HG03103 (cell line): Measurements from ENCODE around the gene PDE3B.
"Not testable (repeated sequence)": the region's sequence is repeated elsewhere in the genome, so short reads cannot be mapped to it uniquely, and the experiment has no call there.

Experiments
- ATAC-seq: cut with Tn5 transposase; IDR thresholded peaks from one replicate; pipeline ENCODE4 v1.9.1; 2021; ENCODE audit warnings: low read depth; ENCODE audit not compliant: unreplicated experiment

The PDE3B gene

DNA sequence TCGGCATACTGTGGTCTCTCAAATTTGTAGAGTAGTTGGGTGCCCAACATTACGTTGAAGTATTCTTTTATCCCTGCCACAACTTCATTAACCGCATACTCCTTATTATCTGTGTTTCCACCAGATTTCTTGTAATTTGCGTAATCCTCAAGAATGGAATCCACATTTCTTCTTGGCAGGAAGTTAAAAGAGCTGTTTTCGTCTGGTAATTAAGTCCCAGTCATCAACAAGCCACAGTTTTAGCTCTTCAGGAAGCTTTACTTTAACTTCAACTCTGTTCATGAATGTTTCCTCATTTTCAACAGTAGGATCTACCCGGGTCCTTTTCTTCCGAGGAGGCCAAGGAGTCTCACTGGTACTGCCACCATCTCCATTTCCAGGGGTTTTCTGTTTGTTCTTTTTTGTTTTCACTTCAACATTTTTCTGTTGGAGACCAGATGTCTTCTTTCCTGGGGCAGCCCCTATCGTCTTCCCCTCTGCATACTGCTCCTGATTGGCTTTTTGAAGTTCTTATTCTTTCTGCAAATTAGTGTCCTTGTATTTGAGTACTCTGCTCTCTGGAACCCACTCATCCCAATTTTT, 30.3 kb downstream of the PDE3B start:
- ATAC-seq, result no peak

DNA sequence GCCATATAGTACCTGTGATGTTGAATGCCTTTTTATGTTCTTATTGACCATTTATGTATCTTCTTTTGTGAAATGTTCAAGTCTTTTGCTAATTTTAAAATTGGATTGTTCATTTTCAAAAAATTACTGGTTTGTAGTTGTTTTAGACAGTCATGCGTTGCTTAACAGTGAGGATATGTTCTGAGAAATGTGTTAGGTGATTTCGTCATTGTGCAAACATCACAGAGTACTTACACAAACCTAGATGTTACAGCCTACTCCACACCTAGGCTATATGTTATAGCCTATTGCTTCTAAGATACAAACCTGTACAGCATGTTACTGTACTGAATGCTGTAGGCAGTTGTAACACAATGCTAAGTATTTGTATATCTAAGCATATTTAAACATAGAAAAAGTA, 32.5 kb downstream of the PDE3B start:
- ATAC-seq, result no peak

DNA sequence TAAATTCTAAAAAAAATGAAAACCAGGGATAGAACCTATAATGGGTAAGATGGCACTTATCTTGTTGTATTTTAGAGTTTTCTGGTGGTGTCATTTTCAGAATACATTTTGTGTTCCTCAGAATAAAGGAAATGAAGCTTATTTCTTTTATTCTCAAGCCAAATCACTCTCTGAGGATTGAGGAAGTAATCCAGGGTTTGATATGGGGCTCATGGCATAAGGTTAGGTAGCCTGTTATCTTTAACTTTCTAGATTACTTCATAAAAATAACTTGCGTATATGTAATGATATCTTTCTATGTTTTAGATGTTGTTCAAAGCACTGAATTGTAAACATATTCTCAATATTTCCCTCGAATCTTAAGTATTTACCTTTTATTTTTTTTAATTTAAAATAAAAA, 33.5 kb downstream of the PDE3B start:
- no peak for ATAC-seq

DNA sequence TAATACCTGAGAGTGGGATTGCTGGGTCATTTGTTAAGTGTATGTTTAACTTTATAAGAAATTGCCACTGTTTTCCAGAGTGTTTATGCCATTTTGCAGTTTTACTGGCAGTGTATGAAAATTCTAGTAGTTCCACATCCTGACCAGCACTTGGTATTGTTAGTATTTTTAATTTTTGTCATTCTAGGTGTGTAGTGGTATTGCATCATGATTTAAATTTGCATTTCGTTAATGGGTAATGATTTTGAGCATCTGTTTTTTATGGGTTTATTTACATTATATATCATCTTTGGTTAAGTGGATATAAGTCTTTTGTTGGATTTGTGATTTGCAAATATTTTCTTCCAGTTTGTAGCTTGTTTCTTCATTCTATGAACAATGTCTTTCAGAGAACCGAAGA, 34.7 kb downstream of the PDE3B start:
- ATAC-seq, result no peak

DNA sequence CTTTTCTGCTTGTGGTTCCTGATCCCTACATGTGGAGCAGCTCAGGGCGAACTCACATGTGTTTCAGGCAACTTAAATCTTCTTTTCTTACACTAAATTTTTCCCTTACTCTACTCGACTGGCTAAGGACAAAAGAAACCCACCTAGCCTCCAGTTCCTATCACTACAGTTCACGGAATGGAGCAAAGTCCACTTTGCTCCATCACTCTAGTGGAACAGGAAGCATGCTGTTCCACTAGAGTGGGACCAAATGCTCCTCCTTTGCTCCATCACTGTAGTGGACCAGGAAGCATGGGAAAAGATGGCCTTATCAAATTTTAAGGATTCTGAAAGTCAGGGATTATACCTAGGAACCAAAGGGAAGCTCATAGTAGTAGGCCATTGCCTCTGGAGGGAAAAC, 36.1 kb downstream of the PDE3B start:
- no peak for ATAC-seq

DNA sequence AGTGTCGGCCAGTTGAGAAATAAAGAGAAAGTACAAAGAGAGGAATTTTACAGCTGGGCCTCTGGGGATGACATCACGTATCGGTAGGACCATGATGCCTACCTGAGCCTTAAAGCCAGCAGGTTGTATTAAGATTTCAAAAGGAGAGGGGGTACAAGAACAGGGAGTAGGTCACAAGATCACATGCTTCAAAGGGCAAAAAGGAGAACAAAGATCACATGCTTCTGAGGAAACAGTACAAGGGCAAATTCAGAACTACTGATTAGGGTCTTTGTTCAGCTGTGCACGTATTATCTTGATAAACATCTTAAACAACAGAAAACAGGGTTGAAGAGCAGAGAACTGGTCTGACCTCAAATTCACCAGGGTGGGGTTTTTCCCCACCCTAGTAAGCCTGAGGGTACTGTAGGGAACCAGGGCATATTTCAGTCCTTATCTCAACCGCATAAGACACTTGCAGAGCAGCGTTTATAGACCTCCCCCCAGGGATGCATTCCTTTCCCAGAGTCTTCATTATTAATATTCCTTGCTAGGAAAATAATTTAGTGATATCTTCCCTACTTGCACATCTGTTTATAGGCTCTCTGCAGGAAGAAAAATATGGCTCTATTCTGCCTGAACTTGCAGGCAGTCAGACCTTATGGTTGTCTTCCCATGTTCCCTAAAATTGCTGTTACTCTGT, 40.8 kb downstream of the PDE3B start:
- not testable (repeated sequence) for ATAC-seq

DNA sequence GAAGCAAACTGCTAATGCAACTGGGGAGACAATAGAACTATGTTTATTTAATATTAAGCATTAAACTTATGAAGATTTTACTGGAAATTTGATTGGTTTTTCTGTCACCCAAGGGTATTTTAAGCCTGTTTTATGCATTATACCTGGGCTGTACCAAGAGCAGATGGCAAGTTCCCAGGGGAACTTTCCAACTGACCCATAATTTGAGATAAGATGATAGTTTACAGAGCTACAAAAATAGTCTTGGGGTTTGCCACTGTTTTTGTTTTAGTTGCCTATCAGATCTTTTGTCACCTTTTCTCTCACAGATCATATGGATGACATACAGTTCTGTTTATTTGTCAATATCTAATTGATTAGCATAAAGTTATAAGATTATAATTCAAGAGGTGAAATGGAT, 43.9 kb downstream of the PDE3B start:
- no peak for ATAC-seq

DNA sequence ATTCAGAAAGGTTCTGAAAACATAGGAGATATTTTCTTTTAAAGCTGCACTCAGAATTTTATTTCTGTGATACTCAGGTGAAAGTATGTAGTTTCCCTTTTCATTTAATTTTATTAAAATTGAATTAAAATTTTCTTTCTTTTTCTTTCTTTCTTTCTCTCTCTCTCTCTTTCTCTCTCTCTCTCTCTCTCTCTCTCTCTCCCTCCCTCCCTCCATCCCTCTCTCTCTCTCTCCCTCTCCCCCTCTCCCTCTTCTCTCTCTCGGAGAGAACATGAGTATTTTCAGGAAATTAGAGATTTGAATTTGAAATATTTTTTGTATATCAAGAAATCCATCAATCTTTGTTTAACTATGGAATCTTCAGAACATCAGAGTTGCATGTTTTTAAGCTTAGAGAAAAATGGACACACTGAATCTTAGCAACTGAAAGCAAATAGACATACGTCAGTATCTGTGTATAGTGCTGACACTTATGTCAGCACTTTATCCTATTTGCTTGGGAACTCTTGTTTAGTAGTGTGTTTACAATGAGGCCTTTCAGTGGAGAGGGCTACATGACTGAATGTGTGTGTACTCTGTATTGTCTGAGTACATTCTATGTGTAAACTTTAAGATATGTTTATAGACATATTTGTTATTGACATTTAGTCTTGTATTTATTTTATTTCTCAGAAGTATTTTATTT, 44.5 kb downstream of the PDE3B start:
- no peak for ATAC-seq

DNA sequence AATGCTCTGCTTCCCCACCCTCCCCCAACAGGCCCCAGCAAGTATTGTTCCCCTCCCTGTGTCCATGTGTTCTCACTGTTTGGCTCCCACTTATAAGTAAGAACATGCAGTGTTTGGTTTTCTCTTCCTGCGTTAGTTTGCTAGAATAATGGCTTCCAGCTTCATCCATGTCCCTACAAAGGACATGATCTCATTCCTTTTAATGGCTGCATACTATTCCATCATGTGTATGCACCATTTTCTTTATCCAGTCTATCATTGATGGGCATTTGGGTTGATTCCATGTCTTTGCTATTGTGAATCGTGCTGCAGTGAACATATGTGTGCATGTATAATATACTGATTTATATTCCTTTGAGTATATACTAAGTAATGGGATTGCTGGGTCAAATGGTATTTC, 52.1 kb downstream of the PDE3B start:
- not testable (repeated sequence) for ATAC-seq

DNA sequence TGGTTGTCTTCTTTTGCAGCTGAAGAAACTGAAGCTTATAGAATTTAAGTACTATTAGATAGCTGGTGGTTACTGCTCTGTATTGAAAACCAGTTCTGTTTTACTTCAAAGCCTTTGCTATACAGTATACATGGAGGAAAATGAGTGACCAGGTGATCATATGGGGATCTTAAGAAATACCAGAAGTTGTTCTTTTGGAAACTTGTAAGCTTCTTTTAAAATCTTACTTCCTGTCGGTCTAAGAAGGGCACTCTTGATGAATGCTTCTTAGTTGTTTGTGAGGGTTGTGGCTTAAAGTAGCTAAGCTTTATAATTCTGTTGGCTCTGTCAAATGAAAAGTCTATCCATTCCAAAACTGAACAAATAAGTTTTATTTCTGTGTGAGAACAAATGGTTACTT, 55.2 kb downstream of the PDE3B start:
- ATAC-seq, result no peak

DNA sequence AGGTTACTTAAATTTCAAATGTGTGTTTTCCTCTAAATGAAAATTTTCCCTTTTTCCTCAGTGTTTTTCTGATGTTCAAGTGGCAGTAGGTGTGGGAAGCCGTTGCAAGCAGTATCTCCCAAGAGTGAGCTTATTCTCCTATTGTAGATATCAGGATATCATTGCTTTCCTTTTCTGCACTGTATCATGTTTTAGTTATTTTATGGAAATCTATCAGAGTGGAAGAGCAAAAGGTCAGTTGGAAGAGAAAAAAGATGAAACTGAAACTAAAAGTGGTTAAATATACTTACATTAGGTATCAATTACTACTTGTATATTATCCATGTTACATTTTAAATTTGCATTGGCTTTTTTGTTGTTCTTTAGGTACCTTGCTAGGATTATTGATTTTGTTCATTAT, 57.0 kb downstream of the PDE3B start:
- no peak for ATAC-seq

DNA sequence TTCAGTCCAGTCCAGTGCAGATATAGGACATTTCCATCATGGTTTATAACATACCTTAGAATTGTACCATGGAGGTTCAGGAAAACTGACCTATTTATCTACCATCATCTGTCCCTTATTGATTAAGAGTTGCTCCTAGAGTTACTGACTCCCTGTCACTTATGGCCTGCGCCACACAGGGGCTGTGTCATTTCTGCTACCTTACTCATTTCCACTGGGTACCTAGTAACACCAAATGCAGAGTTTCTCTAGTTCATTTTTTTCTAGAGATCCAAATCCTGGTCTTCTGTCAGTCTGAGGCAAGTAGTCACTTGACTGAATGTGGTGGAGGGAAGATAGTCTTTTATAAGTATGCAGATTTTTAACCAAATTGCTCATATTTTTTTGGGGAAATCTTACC, 59.2 kb downstream of the PDE3B start:
- no peak for ATAC-seq

DNA sequence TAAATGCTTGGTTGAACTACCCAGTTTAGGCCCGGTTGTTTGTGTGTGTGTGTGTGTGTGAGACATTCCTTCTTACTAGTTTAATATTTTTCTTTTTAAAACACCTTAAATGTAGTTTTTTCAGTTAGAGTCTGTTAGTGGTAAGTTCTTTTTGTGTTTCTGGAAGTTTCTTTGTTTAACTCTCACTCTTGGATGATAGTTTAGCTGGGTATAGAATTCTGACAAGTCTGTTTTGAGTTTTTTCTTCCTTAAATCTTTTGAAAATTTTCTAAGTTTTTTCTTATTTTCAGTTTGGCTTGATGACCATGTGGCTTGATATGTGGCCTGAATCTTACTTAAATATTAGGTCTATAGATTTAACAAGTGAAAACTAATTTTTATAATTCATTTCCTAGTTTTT, 60.1 kb downstream of the PDE3B start:
- no peak for ATAC-seq

DNA sequence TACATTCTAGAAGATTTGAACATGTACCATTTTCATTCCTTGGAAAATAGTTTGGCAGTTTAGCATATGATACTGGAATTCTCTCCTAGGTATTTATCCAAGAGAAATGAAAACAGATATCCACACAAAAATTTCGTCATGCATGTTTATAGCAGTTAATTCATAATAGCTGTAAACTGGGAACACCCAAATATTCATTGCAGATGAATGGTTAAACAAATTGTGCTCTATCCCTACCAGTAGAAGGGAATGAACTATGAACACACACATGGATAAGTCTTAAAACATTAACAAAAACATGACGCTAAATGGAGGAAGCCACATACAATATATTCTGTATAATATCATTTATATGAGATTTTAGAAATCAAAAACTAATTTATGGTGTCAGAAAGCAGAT, 61.5 kb downstream of the PDE3B start:
- no peak for ATAC-seq

DNA sequence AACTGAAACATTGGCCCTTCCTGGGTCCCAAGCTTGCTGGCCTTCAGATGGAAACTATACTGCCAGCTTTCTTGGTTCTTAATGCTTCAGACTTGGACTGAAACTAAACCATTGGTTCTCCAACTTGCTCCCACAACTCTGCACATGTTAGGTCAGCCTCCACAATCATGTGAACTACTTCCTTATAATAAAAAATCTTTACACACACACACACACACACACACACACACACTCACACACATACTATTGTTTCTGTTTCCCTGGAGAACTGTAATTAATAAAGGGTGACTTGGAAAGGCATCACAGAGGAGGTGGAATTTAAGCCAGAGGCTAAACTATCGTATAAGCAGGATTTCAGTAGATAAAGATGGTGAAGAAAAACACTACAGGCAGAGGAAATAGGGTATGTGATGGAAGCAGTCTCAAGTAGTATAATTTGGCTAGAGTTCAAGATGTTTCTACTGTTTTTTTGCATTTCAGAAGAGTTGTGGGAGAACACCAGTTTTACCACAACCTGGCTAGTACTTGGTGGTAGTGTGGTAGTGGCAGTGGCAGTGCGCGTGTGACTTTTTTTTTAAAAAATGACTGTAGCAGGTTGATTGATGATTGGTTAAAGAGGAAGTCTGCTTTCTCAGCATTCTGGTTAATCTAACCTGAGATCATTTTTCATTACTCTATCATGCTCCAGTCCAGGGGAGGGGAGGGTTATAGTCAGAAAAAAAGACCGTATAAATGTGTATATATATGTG, 70.1 kb downstream of the PDE3B start:
- no peak for ATAC-seq

DNA sequence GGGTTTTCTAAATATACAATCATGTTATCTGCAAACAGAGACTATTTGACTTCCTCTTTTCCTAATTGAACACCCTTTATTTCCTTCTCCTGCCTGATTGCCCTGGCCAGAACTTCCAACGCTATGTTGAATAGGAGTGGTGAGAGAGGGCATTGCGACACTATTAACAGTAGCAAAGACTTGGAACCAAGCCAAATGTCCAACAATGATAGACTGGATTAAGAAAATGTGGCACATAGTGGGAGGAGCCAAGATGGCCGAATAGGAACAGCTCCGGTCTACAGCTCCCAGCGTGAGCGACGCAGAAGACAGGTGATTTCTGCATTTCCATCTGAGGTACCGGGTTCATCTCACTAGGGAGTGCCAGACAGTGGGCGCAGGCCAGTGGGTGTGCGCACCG, 72.1 kb downstream of the PDE3B start:
- not testable (repeated sequence) for ATAC-seq

DNA sequence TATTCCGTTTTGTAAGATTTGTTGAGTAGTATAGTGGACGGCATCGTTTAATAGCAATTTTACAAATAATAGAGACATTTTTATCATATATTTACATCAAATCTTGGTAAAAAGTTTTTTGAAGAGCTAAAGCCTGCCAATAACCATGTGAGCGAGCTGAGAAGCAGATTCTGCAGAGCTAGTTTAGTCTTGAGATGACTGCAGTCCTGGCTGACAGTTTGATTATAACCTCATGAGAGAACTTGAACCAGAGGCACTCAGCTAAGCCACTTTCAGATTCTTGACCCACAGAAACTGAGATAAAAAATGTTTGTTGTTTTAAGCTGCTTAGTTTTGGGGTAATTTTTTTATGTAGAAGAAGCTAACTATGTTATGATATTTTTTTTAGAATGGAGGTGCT, 78.9 kb downstream of the PDE3B start:
- ATAC-seq, result no peak

DNA sequence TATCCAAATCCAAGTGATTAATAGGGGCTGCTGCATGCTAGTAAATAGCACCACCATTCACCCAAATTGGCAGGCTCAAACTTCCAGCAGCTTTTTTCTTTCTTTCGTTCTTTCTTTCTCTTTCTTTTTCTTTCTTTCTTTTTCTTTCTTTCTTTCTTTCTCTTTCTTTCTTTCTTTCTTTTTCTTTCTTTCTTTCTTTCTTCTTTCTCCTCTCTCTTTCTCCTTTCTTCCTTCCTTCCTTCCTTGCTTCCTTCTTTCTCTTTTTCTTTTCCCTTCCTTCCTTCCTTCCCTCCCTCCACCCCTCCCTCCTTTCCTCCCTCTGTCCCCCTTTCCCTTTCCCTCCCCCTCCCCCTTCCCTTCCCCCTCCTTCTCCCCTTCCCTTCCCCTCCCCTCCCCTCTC, 81.5 kb downstream of the PDE3B start:
- ATAC-seq, result no peak

DNA sequence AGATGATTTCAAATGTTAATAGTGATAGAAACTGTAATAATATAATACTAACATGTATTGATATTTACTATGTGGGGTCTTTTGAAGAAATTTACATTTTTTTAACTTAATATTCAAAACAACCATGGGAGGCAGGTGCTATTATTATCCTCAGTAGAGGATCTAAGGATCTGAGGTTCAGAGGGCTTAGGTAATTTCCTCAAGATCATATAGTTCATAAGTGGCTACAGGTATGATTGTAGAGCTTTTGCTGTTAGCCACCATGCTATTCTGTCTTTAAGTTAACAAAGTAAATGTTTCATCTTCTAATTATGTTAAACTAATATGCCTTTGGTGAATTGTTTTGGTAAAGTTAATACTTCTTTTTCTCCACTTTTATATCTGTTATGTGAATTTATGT, 83.6 kb downstream of the PDE3B start:
- ATAC-seq, result no peak

DNA sequence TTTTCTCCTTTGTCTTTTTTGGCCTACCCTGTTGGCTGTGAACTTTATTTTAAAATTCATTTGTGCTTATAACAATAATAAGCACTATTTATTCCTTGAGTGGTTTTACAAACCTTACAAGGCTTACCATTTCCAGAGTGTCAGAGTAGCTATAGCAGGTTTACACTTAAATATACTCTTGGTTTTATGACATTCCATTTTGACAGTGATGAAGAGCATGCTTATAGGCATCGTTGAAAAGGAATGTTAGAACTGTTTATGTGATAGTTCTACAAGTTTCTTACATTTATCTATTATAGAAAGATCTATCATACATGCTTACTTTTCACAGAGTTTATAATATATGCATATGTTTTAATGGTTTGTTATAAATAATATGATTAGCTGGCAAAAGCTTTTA, 84.1 kb downstream of the PDE3B start:
- ATAC-seq, result no peak

DNA sequence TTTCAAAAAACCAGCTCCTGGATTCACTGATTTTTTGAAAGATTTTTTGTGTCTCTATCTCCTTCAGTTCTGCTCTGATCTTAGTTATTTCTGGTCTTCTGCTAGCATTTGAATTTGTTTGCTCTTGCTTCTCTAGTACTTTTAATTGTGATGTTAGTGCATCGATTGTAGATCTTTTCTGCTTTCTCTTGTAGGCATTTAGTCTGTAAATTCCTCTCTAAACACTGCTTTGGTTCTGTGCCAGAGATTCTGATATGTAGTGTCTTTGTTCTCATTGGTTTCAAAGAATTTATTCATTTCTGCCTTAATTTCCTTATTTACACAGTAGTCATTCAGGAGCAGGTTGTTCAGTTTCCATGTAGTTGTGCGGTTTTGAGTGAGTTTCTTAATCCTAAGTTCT, 96.9 kb downstream of the PDE3B start:
- ATAC-seq, result not testable (repeated sequence)
